GM21423 (cell line): ENCODE data around the gene MAPK11.

Experiments
- ATAC-seq: cut with Tn5 transposase; IDR thresholded peaks from one replicate; pipeline ENCODE4 v1.9.1; 2021; ENCODE audit warnings: mild to moderate bottlenecking, moderate library complexity; ENCODE audit not compliant: unreplicated experiment

The MAPK11 gene

DNA sequence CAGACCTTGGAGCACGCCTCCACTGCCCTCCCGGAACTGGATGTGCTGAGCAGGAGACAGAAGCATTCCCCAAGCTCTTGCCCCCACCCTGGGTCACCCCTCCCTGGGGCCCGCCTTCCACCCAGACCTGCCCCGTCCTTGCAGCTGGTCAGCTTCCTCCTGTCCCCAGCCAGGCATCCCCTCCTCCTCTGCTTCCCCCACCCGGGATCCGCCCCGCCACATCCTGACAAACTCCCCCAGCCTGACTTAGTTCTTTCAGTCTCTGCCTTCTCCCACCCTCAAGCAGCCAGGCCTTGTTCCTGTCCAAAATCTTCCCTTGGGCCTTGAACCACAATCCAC is 38.4 kb upstream of the MAPK11 start:
- ATAC-seq, result no peak

DNA sequence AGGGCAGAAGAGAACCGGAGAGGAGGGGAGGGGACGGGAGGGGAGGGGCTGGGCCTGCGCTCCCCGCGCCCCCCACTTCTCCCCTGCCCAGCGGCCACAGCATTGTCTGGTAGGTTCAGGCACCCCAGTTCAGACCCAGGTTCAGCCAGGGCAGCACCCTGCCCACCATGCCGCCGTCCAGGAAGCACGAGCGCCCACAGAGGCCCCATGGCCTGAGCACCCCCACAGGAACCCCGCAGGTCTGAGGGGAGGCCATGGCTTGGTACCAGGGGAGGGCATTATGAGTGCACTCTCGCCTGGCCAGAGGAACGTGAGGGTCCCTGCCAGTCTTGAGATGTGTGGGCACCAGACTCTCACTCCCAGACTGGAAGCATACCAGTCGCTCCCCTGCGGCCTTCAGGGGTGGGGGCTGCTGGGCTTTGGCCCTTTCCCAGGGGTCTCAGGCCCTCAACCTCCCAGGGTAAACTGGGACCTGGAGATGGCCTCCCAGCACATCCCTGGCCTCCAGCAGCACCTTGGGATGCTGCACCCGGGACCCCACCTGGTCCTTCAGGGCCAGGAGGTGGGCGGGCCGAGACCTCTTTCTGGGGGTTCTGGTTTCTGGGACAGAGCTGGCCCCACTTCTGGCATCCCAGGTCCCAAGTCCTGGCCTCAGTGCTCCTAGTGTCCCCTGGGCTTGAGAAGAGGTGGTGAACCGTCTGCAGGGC is 37.9 kb upstream of the MAPK11 start:
- no peak for ATAC-seq

DNA sequence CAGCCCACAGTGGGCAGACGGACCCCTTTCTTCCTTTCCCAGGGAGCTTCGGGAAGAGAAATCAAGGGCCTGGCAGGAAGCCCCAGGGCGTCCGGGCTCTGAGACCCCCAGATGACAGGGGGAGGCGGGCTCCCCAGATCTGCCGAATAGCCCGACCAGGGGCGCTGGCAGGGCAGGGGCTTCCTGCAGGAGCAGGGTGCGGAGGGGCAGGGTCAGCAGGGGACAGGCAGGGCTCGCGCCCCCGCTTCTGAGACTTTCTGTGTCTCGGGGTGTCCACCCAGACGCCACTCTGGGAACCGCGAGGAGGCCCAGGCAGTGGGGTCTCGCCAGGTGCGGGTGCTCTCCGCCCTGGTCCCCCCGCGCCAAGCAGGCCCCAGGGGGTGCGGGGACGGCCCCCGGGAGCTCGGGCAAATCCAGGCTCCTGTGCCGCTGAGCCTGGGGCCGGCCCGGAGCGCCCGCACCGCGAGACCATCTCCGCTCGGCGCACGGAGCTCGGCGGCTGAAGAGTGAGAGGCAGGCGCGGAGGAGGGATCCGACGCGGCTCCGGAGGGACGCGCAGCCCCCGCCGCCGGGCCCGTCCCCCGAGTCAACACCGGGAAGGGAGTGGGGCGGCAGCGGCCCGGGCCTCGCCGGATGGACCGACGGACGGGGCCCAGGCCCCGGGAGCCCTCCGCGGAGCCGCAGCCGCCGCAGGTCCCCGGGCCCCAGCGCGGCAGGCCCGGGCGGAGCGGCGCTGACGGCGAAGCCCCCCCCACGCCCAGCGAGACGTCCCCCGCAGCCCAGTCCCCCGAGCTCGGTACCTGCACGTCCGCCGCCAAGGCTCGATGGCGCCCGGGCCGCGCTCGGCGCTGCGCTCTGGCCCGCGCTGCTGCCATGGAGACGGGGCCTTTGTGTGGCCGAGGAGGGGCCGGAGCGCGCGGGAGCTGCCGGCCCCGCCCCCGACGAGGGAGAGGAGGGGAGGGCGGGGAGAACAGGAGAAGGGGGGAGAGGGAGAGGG is 36.9 kb upstream of the MAPK11 start, which contains the start of gene PLXNB2:
PLXNB2 (minus strand) TSS at position 894 of the 997 bp plus-strand sequence. CDS start 17,062 bp downstream, outside the sequence.
- no peak for ATAC-seq

DNA sequence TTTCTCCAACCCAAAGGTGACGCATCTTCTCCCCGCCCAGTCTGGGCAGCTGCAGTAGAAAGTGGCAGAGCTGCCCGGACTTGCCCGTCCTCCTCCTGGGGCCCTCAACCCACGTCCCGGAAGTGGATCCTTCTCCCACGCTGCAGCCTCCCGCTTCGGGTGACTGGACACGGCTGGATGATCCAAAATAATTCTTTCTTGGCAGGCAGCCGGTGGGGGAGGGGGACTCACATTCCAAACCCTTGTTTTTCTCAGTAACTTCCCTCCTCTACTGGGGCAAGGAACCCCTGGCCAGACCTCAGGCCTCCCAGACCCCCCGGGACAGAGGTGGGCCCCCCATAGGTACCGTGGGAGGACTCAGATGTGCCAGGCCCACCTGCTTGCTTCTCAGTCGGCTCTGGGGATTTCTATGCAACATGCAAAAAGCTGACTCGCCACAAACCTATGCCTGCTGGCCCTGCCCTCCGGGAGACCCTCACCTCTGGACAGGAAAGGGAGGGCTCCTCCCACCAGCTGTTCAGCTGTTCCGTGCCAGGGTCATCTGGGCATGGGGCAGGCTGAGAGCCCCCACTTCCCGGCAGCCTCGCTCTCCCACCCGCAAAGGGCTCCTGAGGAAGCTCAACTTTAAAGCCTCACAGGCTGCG is 35.9 kb upstream of the MAPK11 start:
- no peak for ATAC-seq

DNA sequence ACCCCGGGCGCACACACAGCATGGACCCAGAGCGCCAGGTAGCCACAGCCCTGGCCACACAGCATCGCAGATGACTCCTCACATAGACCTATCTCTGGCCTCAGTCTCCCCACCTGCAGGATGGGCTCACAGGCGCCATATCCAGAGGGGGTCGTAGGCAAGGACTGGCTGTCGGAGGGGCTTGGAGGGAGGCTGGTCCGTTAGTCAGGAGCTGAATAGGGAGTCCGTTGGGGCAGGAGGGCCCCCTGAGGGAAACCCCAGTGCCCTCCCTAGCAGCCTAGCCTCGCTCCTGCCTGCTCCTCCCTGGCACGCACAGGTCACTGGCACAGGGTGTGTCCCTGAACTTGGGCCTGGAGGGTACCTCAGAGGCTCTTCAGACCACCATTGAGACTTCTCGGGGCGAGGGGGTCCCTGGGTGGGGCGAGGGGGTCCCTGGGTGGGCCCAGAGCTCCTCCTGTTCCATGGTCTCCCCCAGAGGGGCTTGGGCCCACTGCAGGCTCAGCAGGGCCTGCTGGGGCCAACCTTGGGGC is 35.3 kb upstream of the MAPK11 start:
- ATAC-seq, result no peak

DNA sequence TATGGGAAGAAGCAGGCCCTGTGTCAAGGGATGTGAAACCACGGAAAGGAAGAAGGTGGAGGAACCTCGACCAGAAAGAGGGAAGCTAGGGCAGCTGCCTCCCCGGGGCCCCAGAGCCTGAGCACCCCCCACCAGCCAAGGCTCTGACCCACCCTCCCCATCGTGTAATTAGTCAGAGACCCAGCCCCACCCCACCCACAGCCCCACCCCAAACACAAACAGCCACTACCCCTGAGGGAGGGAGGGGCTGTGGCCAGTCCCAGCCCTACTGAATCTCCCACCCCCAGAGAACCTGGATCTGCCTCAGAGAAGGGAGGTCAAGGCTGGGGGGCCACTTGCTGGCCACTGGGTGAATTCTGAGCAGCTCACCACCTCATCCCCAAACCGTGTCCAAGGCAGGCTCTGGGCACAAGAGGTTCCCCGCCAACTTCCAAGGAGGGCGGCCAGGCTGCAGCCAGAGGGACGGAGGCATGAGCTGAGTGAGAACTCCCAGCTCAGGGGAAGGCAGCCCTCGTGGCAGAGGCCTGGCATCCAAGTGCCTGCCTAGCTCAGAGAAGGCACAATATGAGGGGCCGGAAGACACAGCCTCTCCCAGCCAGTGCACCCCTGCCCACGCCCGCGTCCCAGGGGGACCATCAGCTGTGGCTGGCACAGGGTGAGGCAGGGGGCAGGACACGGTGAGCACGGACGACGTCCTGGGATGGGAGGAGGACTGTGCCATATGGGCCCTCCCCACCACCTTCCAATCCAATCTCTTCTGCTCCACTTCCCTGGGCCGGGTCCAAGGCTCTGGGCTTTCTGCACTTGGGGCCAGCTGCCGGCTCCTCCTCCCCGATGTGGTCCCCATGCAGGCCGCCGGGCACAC is 34.6 kb upstream of the MAPK11 start:
- ATAC-seq, result no peak

DNA sequence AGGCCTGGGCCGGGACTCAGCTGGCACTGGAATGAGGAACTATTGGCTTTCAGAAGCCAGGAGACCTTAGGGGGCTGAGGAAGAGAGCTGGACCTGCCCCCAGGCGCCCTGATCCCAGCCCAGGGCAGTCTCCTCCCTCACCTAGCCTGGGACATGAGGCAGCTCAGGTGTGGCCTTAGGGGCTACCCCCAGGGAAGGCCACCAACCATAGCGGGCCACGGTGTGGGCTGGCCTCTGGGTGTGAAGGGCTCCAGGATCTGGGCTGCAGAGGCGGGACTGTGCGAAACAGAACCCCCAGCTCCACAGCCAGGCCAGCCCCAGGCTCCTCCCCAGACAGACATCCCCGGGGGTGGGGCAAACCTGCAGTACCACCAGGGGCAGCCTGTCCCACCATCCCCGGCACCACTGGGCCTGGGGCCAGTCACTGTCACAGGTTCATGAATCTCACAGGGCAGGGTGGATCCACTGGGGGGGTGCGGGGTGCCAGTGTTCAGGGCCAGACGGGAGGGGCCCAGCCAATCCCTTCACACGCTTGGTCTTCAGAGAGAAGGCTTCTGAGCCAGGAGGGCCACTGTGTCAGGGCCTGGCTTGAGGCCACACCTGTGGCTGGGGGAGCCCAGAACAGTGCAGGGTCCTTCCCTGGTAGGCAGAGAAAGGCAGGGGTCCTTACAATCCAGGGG is 33.8 kb upstream of the MAPK11 start:
- no peak for ATAC-seq

DNA sequence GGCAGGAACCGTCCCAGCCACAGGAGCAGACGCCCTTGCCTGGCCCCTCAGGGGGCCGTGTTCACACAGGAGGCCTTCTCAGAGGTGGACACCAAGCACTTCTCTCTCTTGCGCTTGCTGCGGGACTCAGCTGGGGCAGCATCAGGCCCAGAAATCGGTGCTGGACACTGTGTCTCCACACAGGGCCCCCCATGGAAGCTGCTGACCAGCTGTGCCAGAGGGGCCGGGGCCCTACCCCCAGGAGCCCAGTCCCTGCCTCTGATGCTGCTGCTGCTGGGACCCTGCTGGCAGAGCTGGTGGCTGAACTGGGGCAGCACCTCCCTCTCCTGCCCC is 33.3 kb upstream of the MAPK11 start:
- ATAC-seq, result no peak

DNA sequence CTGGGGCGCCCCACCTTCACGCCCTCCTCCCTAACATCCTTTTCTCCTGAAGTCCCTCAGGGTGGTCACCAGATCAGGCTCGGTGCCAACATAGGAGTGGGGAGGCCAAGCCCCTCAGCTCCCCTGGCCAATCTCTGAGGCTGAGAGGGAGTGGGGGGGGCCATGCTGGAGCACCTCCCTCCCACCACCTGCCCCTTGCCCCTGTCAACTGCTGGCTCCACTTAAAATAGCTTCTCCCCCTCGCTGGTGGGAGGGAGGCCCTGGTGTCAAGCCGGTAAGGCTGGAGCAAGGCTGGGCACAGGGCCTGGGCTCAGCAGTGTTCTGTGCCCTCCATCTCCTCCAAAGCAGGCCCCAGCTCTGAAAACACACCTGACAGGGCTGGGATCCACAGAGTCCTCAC is 32.4 kb upstream of the MAPK11 start:
- ATAC-seq, result no peak

DNA sequence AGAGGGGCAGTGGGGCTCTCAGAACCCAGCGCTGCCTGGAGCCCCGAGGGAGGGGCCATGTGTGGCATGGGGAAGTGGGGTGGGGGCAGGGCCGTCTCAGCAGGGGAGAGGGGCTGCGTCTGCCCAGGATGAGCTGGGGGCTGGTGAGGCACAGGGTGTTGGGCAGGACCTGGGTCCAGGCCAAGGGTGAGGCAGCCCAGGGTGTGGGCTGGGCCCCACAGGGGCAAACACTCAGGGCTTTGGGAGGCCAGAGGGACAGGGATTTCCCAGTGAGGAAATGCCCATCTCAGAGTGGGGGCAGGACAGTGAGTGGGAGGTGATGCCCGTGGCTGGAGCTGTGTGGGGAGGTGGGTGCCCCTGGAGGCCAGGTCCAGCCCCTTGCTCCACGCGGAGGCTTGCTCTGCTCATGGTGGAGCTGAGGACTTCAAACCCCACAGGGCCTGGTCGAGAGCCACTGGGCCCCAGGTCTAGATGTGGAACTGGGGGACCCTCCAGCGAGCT is 31.9 kb upstream of the MAPK11 start:
- ATAC-seq, result no peak

DNA sequence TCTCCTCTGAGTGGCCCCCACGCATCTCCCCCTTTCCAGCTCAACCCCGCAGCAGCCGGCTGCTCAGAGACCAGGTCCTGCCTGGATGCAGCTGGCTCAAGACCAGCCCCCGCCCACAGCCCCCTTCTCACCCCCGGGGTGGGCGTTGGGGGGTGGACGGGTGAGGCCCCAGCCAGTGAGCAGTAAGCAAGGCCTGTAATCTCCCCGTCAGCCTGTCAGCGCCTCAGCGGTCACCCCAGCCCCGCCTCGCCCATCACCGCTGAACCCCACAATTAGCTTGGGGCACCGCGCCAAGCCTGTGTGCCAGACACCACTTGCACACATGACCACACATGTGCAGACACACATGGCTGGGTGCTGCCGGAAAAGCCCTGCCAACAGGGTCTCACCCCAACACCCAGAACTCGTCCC is 31.4 kb upstream of the MAPK11 start:
- no peak for ATAC-seq

DNA sequence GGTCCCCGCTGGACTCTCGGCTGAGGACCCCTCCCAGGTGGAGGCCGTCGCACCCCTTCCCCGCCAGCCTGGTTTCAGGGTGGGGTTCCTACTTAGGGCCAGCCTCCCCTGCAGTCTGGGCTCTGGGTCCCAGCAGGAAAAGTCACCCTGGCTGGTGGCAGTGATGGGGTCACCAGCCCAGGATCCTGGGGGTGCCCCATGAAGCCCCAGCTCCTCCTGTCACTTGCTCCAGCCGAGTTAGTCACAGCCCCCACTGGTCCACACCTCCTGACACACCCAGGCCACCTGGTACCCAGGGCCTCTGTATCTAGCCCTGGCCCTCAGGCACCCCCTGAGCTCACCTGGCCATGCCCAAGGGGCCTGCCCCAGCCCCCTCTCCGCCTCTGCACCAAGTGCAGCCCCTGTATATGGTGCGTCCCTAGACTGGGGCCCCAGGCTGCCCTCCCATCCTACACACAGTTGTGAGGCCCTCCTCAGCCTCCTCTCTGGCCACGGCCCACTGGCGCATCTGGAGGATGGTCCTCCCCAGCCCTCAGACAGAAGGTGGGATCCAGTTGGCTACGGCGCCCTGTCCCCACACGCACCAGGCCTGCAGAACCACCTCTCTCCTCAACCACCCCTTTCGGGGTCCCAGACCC is 30.6 kb upstream of the MAPK11 start:
- no peak for ATAC-seq

DNA sequence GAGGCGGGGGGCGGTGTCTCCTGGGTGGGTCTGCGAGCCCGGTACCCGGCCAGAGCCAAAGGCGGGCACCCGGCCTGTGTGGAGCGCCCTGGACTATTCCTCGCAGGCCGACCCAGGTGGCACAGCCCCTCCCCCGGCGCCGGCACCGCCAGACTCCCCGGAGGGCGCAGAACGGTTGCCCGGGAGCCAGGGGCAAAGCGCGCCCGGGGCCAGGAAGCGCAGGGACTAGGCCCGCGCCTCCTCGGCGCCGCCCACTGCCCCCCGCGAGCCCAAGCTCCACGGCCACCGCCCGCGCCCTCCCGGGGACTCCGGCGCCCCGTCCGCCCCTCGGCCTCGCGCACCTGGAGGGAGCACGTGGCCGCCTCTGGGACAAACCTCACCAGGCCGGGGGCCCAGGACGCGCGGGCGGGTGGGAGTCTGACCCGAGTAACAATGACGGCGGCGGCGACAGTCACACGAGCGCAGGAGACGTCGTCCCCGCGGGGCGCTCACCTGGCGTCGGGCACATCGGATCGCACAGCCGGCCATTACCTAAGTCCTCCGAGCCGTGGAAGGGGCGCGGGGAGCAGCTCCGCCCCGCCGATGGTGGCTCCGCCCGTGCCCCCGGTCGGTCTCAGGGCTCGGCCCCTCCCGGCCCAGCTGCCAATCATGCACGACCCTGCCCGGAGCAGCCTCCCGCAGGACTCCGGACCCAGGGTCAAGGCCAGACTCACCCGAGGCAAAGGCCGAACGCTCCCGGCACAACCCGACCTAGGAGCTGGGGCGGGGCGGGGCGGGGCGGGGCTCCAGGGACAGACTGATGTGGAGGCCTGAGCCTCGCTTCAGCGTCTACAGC is 29.8 kb upstream of the MAPK11 start:
- no peak for ATAC-seq

DNA sequence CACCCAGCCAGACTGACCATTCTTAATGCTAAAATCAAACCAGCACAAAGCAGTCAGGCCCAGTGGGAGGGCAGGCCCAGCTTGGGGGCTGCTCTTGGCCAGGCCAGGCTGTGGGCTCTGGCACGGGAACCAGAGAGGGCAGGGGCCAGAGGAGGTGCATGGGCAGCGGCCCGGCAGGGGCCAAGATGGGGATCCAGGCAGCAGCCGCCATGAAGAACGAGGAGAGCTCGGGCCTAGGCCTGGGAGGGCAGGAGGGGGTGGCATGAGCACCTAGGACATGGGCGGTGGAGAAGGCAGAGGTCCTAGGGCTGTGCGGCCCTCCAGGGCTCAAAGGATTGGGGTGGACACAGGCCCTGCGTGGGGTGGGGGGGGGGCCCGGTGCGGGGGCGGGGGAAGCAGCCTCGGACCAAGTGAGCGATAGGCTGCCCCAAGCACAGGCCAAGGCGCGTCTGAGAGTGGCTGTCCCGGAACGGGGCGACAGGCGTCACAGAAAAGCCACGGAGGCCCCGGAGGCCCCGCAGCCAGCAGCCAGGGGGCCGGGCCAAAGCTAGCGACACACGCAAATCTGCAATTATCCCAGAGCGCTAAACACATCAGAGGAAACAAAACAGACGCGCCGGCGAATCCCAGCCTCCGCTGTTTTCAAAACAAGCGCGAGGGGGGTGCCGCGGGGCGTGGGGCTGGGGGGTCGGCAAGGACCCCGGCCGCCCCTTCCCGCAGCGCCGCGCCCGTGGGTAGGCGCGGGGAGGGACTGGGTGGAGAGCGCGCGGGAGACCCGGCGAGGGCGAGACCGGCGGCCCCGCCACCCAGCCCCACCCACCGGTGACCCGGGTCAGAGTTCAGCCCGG is 29.0 kb upstream of the MAPK11 start:
- ATAC-seq, result no peak

DNA sequence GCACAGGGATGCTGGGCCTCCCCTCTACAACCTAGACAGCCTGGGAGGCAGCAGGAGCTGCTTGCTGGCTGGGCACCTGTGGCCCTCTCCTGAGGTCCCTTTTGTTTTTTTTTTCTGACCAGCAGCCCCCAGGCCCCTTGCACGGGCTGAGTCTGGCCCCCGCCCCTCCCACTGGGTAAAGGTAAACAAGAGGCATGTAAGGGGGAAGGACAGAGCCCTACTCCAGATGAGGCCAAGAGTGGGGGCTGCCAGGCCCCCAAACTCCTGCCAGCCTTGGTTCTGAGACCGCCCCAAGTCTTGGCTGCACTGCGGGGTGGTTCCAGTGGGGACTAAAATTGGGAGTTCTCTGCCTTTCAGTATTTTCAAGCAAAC is 28.1 kb upstream of the MAPK11 start:
- ATAC-seq, result no peak

DNA sequence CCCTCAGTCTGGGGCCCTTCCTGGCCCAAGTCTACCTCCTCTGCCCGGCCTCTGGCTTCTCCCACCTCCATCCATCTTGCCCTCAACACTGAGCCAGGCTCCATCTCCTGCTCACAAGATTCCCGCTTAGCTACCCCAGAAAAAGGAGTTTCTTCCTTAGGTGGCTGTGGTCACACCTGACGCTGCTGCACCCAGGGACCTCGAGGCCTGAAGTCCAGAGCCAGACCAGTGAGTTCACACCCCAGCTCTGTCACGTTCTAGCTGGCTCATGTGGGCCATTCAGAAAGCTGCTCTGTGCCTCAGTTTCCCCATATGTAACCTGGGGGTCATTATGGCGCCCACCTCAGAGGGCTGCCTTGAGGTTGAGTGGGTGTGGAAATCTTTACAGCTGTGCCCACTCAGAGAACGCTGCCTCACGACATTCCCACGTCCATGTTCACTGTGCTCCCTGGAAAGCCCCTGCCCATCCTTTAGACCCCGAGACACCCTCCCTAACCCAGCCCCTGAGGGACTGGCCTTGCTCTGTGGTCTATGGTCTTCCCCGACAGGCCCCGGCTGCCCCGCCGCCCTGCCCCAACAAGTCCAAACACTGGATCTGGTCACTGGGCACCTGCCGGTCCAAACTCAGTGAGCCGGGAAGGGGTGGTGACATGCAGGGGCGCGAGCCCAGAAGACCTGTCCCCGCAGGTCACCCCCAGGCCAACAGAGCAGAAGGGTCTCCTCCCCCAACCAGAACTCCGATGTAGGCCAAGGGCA is 27.5 kb upstream of the MAPK11 start:
- no peak for ATAC-seq
